Measurements from ENCODE around the gene GPD1. TPM values are rescaled to one million over a fixed set of nuclear protein-coding genes. Genes with fewer than 3 reads are reported as not detected.
A peak's percentile ranks its signal among the peaks of the same experiment; 100 is the strongest.

GPD1 gene
- total RNA-seq, 1 donor from 2014 or later: not detected

DNA sequence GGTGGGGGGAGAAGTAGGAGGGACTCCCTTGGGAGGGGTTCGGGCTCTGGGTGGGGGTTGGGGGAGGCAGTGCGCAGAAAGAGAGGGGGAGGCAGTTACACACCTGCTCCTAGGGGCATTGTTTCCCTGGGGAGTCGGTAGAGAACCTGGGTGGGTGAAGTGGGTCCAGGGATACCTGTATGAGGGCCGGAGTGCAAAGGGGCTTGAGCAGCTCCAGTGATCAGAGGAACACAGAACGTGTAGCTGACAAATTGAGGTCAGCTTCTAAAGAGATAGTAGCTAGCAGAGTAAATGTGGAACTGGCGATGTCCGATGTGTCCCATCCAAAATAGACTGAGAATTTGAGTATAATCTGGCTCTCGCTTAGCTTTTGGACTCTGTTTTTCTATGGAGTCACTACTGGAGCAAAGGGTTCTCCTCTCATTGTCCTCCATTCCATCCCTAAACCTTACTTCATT lies 18.2 kb upstream of the GPD1 start:
- H3K4me1 Mint-ChIP-seq (ENCODE audit: low read depth): peaks cover 46% of the 10 kb centered on the region
- no peak for DNase-seq (ENCODE audit: low spot score)

DNA sequence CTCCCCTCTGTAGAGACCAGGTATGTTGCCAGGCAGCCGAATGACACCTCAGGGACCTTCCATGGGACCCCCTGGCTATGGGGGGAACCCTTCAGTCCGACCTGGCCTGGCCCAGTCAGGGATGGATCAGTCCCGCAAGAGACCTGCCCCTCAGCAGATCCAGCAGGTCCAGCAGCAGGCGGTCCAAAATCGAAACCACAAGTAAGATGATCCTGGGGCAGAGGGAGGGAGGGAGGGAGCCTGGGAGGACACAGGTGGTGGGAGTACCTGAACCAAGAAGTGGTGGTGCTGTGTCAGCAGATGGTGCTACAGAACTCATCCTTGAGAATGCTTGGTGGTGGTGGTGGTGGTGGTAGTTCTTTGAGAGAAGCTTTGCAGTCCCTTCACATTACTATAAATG lies 17.7 kb upstream of the GPD1 start:
- peak; percentile 65 for DNase-seq (ENCODE audit: low spot score)
- Mint-ChIP-seq H3K27ac (ENCODE audit: unreplicated experiment) (peak overlapping the region; percentile 88), H3K27me3 (ENCODE audit: low read depth) (no peaks in the 10 kb centered on the region), H3K36me3 (ENCODE audit: low read depth) (peaks cover 23% of the 10 kb centered on the region), H3K9me3 (ENCODE audit: low read depth) (no peaks in the 10 kb centered on the region), H3K4me1 (ENCODE audit: low read depth) (peaks cover 46% of the 10 kb centered on the region), H3K4me3 (ENCODE audit: unreplicated experiment) (peak overlapping the region; percentile 82)
- TF ChIP-seq, protein P1, sequence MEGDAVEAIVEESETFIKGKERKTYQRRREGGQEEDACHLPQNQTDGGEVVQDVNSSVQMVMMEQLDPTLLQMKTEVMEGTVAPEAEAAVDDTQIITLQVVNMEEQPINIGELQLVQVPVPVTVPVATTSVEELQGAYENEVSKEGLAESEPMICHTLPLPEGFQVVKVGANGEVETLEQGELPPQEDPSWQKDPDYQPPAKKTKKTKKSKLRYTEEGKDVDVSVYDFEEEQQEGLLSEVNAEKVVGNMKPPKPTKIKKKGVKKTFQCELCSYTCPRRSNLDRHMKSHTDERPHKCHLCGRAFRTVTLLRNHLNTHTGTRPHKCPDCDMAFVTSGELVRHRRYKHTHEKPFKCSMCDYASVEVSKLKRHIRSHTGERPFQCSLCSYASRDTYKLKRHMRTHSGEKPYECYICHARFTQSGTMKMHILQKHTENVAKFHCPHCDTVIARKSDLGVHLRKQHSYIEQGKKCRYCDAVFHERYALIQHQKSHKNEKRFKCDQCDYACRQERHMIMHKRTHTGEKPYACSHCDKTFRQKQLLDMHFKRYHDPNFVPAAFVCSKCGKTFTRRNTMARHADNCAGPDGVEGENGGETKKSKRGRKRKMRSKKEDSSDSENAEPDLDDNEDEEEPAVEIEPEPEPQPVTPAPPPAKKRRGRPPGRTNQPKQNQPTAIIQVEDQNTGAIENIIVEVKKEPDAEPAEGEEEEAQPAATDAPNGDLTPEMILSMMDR (IDR thresholded peaks at IDR 0.05): no peak

More for the DNA sequence above, 18.2 kb upstream of the GPD1 start:
- Mint-ChIP-seq H3K36me3 (ENCODE audit: low read depth) (peaks cover 20% of the 10 kb centered on the region), H3K4me3 (ENCODE audit: unreplicated experiment) (peak overlapping the region; percentile 82), H3K27ac (ENCODE audit: unreplicated experiment) (peak overlapping the region; percentile 88), H3K27me3 (ENCODE audit: low read depth) (no peaks in the 10 kb centered on the region), H3K9me3 (ENCODE audit: low read depth) (no peaks in the 10 kb centered on the region)
- TF ChIP-seq, protein P1 (IDR thresholded peaks at IDR 0.05): no peak

DNA sequence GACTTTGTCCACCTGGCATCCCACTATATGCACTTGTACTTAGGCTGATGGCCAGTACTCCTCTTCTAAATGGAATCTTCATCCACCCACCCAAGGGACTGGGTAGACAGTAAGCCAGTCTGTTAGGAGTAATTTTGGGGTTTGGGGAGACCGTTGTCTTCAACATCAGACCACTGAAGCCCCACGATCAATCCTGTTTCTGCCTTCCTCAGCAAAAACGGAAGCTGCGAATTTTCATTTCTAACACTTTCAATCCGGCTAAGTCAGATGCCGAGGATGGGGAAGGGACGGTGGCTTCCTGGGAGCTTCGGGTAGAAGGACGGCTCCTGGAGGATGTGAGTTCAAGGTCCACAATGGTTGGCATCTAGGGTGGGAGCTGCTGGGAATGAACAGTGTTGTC lies 16.7 kb upstream of the GPD1 start:
- Mint-ChIP-seq H3K27me3 (ENCODE audit: low read depth) (no peaks in the 10 kb centered on the region), H3K9me3 (ENCODE audit: low read depth) (no peaks in the 10 kb centered on the region), H3K4me3 (ENCODE audit: unreplicated experiment) (peak overlapping the region; percentile 27), H3K4me1 (ENCODE audit: low read depth) (peaks cover 46% of the 10 kb centered on the region), H3K27ac (ENCODE audit: unreplicated experiment) (peak overlapping the region; percentile 90), H3K36me3 (ENCODE audit: low read depth) (peaks cover 27% of the 10 kb centered on the region)
- no peak for DNase-seq (ENCODE audit: low spot score)
- TF ChIP-seq, protein P1 (IDR thresholded peaks at IDR 0.05): no peak

DNA sequence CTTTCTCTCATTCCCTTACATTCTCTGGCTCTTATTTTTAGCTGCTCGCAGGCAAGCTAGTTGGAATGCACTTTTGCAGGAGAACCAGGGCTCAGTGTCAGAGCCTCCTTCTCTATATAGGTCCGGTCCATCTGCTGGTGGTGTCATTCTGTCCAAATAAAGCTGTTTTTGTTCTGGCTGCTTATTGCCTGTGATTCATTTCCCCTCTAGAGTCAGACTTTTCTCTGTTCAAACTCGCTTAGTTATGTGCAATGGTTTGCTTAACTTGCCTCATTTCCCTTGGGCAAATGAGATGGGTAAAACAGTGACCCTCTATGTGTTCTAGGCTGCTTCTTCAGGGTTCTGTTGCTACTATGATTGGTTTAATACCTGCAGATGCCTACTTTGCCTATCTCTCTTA lies 15.8 kb upstream of the GPD1 start:
- H3K4me3 Mint-ChIP-seq (ENCODE audit: unreplicated experiment): peak overlapping the region; percentile 54
- H3K27ac Mint-ChIP-seq (ENCODE audit: unreplicated experiment): peak overlapping the region; percentile 90
- no peak for DNase-seq (ENCODE audit: low spot score)

DNA sequence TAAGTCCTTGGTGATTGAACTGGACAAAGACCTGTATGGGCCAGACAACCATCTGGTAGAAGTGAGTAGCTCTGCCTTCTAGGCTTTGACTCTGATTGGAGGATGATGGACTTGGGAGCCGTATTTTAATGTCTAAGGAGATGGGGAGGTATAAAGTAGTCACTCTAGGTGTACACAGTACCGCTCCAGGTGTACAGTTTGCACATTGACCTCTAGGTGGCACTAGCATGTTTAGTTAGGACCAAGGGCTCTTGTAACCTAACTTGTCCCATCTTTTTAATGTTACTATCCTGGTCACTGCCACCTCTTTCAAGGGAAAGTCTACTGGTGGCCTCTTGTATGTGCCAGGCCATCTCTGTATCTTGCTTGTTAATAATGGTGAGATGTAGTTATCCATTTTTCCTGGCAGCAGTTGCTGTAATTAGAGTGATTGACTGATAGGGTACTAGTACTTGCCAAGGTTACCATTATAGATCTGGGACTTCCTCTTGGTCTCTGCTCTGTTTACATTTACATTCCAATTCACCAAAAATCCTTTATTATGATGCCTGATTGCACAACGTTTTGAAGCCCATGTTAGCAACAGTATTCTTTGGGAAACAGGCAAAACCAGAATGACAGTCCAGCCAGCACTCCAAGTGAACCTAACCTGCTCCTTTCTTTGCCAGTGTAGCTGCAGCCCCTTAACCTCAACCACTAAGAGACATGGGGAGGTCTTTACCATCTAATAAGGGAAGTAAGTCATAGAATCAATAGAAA lies 15.1 kb upstream of the GPD1 start:
- H3K27me3 Mint-ChIP-seq (ENCODE audit: low read depth): no peaks in the 10 kb centered on the region
- H3K4me3 Mint-ChIP-seq (ENCODE audit: unreplicated experiment): peak overlapping the region; percentile 54
- H3K36me3 Mint-ChIP-seq (ENCODE audit: low read depth): peaks cover 29% of the 10 kb centered on the region
- H3K27ac Mint-ChIP-seq (ENCODE audit: unreplicated experiment): peak overlapping the region; percentile 90
- H3K9me3 Mint-ChIP-seq (ENCODE audit: low read depth): no peaks in the 10 kb centered on the region
- peaks cover 42% of the 10 kb centered on the region for H3K4me1 Mint-ChIP-seq (ENCODE audit: low read depth)
- no peak for DNase-seq (ENCODE audit: low spot score)
- TF ChIP-seq, protein P1 (IDR thresholded peaks at IDR 0.05): peak; percentile 90

More for the DNA sequence above, 15.8 kb upstream of the GPD1 start:
- no peaks in the 10 kb centered on the region for H3K9me3 Mint-ChIP-seq (ENCODE audit: low read depth)
- H3K4me1 Mint-ChIP-seq (ENCODE audit: low read depth): peaks cover 46% of the 10 kb centered on the region
- H3K36me3 Mint-ChIP-seq (ENCODE audit: low read depth): peaks cover 27% of the 10 kb centered on the region
- H3K27me3 Mint-ChIP-seq (ENCODE audit: low read depth): no peaks in the 10 kb centered on the region
- TF ChIP-seq, protein P1 (IDR thresholded peaks at IDR 0.05): no peak

All from chondrocyte (in vitro differentiated cells).